Measurements from ENCODE around the gene AP1M1.

Gene AP1M1

DNA sequence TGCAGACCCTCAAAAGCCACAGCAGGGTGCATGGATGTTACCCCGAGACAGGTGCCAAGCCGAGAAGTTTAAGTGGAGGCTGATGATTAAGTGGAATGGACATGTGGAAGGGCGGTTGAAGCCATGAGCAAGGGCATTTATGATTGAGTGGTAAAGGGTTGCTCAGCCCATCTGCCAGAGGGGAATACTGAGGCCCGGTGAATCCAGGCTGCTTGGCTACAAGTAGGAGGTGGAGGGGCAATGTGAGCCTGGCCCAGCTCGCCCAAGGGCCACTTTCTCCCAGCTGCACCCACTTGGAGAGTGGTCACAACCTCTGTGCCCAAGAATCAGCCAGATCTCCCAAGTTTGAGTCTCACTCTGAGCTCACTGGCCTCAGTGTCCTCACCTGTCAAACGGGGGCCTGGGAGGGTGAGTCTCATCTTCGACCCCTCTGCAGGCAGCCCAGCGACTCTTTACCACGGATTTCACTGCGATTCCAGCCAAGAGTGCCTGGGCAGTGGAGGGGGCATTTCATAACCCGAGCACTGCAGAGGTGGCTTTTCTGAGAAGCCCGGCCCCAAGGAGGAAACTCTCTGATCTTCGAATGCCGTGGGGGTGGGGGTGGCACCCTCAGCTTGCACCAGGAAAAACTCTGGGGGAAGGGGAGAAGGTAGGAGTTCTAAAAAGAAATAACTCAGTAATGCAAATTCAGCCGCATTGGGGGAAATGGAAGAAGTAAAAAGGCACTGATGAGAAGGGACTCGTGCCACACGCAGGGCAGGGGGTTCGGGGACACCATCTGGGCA lies 64.1 kb downstream of the AP1M1 start:
- H3K4me1 ChIP-seq (ENCODE audit: insufficient read depth, low read length): no peaks in the 10 kb centered on the region; the same call in 1 of the 2 replicates
- no peak overlapping the region for H3K27ac ChIP-seq (ENCODE audit: low read length)
- no peak overlapping the region for H3K9ac ChIP-seq (ENCODE audit: low read depth, low read length)
- H3K27me3 ChIP-seq (ENCODE audit: insufficient read depth, low read length): no peaks in the 10 kb centered on the region
- H3K4me3 ChIP-seq (ENCODE audit: low read length): no peak overlapping the region
- no peaks in the 10 kb centered on the region for H3K9me3 ChIP-seq (ENCODE audit: insufficient read depth, low read depth, low read length)
- H3K36me3 ChIP-seq (ENCODE audit: insufficient read depth, low read depth, low read length): no peaks in the 10 kb centered on the region

DNA sequence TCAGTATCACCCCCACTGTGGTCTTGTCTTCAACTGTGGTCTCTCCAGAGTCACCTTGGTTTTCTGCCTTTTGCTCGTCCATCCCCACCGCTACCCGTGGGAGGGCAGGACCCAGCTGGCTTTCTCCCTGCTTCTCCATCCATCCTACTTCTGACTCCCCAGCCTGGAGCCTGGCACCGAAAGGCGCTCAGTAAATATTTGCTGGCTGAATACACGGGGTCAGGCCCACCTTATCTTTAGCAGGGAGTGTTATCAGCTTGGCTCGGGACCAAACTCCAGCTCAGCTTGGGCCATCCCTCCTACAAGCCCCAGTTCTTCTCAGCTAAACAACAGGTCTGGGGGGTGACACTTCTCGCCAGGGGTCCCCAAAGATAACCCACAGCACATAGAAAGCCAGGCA lies 64.9 kb downstream of the AP1M1 start:
- H3K27ac ChIP-seq (ENCODE audit: low read length): no peak overlapping the region

DNA sequence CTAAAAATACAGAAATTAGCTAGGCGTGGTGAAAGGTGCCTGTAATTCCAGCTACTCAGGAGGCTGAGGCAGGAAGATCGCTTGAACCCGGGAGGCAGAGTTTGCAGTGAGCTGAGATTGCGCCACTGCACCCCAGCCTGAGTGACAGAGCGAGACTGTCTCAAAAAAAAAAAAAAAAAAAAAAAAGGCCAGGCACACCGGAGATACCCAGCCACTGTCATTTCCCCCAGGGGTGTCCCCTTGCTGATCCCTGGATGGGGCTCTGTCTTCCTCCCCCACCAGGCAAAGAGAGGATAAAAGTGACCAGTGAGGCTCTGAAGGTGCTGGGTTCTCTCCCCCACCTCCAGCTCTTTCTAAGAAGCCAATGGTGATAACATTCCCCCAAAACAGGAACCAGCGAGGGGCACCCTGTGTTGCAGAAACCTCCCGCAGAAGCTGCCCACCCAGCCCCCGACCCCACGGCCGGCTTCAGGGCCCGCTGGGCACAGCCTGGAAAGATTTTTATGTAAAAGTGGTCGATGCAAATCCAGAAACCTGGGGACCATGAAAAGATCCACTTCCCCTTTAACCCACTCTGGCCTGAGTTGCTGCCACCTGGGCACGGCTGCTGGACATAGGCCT lies 65.5 kb downstream of the AP1M1 start:
- Histone ChIP-seq H3K27ac (ENCODE audit: low read length) (no peak overlapping the region), H3K9me3 (ENCODE audit: insufficient read depth, low read depth, low read length) (no peaks in the 10 kb centered on the region), H3K9ac (ENCODE audit: low read depth, low read length) (no peak overlapping the region), H3K4me3 (ENCODE audit: low read length) (no peak overlapping the region), H3K4me1 (ENCODE audit: insufficient read depth, low read length) (no peaks in the 10 kb centered on the region; the same call in 1 of the 2 replicates), H3K36me3 (ENCODE audit: insufficient read depth, low read depth, low read length) (no peaks in the 10 kb centered on the region), H3K27me3 (ENCODE audit: insufficient read depth, low read length) (no peaks in the 10 kb centered on the region)

More for the DNA sequence above, 64.9 kb downstream of the AP1M1 start:
- Histone ChIP-seq H3K9me3 (ENCODE audit: insufficient read depth, low read depth, low read length) (no peaks in the 10 kb centered on the region), H3K4me1 (ENCODE audit: insufficient read depth, low read length) (no peaks in the 10 kb centered on the region; the same call in 1 of the 2 replicates), H3K9ac (ENCODE audit: low read depth, low read length) (no peak overlapping the region), H3K27me3 (ENCODE audit: insufficient read depth, low read length) (no peaks in the 10 kb centered on the region), H3K36me3 (ENCODE audit: insufficient read depth, low read depth, low read length) (no peaks in the 10 kb centered on the region), H3K4me3 (ENCODE audit: low read length) (no peak overlapping the region)

DNA sequence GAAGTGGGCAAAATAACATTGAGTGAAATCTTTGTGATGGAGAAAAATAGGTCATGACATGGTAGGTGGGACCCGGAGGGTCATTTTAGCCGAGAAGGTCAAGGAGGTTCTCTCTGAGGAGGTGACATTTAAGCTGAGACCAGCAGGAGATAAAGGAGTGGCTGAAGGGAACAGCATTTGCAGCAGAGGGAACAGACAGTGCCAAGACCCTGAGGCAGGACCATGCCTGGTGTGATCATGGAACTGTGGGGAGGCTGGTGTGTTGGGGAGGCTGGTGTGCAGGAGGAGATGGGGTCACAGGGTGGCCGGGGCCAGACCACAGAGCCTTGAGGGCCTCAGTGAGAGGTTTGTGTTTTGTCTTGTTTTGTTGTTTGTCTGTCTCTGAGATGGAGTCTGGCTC lies 67.5 kb downstream of the AP1M1 start:
- Histone ChIP-seq H3K4me1 (ENCODE audit: insufficient read depth, low read length) (no peaks in the 10 kb centered on the region; the same call in 1 of the 2 replicates), H3K4me3 (ENCODE audit: low read length) (no peak overlapping the region), H3K9ac (ENCODE audit: low read depth, low read length) (no peak overlapping the region), H3K27ac (ENCODE audit: low read length) (no peak overlapping the region), H3K27me3 (ENCODE audit: insufficient read depth, low read length) (no peaks in the 10 kb centered on the region), H3K9me3 (ENCODE audit: insufficient read depth, low read depth, low read length) (no peaks in the 10 kb centered on the region), H3K36me3 (ENCODE audit: insufficient read depth, low read depth, low read length) (no peaks in the 10 kb centered on the region)

DNA sequence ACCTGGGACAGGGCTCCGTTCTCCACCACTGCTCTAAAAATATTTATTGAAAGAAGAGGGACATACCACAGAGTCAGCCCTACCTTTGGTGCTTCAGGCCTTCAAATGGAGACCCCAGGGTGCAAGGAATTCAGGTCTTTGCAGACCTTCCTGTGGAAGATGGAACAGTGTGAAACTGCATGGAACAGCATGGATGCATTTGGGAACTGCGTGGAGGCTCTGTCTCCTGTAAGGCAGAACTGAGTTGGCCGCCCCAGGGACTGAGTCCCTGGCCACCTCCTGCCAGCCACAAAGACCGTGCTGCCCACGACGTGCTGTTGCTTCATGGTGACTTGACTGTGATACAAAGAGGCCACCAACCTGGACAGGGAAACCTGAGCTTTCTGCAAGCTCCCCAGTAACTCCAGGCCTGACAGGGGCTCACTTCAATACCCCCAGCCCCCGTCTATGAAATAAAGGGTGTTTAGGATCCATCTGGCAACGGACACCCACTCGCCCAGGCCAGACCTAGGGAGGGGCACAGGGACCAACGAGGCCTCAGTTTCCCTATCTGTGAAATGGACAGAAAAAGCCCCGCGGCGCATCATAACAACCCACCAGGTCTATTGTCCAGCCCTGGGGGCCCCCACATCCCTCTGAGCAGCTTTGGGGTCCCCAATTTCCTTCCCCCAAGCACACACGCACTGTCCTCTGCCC lies 68.3 kb downstream of the AP1M1 start:
- no peaks in the 10 kb centered on the region for H3K27me3 ChIP-seq (ENCODE audit: insufficient read depth, low read length)
- no peak overlapping the region for H3K4me3 ChIP-seq (ENCODE audit: low read length)
- H3K9ac ChIP-seq (ENCODE audit: low read depth, low read length): no peak overlapping the region
- H3K27ac ChIP-seq (ENCODE audit: low read length): no peak overlapping the region
- H3K36me3 ChIP-seq (ENCODE audit: insufficient read depth, low read depth, low read length): no peaks in the 10 kb centered on the region
- H3K4me1 ChIP-seq (ENCODE audit: insufficient read depth, low read length): no peaks in the 10 kb centered on the region; the same call in 1 of the 2 replicates
- H3K9me3 ChIP-seq (ENCODE audit: insufficient read depth, low read depth, low read length): no peaks in the 10 kb centered on the region

DNA sequence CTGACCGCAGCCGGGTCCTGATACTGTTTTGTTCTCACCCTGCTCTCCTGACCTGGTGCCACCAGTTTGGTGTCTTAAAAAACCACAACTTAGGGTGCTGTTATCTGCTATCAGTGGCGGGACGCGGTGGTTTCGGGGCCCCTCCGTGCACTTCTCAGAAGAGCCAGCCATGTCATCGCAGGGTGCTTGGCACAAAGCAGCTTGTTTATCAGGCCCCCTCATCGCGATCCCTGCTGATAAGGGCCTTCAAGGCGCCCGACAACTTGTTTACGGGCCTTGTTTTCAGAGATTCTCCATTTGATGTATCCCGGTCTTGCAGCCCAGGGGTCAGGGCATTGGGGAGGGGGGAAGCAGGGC lies 68.9 kb downstream of the AP1M1 start:
- Histone ChIP-seq H3K9me3 (ENCODE audit: insufficient read depth, low read depth, low read length) (no peaks in the 10 kb centered on the region), H3K4me3 (ENCODE audit: low read length) (no peak overlapping the region), H3K4me1 (ENCODE audit: insufficient read depth, low read length) (no peaks in the 10 kb centered on the region; the same call in 1 of the 2 replicates), H3K36me3 (ENCODE audit: insufficient read depth, low read depth, low read length) (no peaks in the 10 kb centered on the region), H3K9ac (ENCODE audit: low read depth, low read length) (no peak overlapping the region), H3K27ac (ENCODE audit: low read length) (no peak overlapping the region), H3K27me3 (ENCODE audit: insufficient read depth, low read length) (no peaks in the 10 kb centered on the region)

DNA sequence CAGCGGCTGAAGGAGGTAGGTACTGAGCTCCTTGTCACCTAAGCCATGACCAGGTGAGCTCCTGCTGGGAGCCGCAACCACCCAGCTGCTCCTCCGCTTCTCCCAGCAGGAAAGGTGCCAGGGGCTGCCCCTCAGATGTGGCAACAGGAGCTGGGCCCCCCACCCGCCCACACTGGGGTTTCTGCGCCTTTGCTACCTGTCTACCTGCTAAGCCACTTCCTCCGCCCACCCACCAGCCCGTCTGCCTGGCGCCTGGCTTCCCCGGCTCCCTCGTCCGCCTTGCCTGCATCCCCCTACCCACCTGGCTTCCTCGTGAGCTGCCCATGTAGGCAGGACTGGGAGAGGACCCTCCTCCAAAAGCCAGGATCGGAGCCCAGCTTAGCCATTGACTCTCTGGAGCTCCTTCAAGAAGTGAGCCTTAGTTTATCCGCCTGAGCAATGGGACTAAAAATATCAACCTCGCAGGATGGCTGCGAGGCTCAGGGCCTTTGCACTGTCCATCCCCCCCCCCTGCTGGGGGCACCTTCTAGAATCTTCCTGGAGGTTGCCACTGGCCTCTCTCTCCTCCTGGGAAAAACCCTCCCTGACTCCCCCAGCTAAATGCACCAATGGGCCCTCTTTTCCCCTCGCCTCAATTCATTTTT lies 71.1 kb downstream of the AP1M1 start:
- no peaks in the 10 kb centered on the region for H3K27me3 ChIP-seq (ENCODE audit: insufficient read depth, low read length)
- H3K27ac ChIP-seq (ENCODE audit: low read length): no peak overlapping the region
- no peaks in the 10 kb centered on the region for H3K9me3 ChIP-seq (ENCODE audit: insufficient read depth, low read depth, low read length)
- H3K4me1 ChIP-seq (ENCODE audit: insufficient read depth, low read length): no peaks in the 10 kb centered on the region
- H3K4me3 ChIP-seq (ENCODE audit: low read length): no peak overlapping the region
- no peaks in the 10 kb centered on the region for H3K36me3 ChIP-seq (ENCODE audit: insufficient read depth, low read depth, low read length)
- no peak overlapping the region for H3K9ac ChIP-seq (ENCODE audit: low read depth, low read length)

DNA sequence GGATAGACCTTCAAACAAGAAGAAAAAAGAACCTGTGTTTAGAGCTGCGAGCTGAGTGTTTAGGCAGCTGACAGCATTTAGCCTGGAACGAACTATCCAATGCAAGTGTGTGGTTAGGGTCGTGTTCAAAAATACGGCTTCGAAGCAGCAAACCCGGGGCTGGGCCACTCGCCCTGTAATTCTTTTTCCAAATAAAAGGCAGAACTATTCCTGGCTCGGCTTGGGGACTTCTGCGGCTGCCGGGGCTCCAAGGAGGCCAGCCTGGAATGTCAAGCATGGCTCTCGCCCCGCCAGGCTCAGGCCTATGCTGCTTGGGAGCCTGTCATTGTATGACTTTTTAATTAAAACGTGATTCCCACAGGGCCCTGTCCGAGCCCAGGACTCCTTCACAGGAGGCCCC lies 75.2 kb downstream of the AP1M1 start:
- Histone ChIP-seq H3K27me3 (ENCODE audit: insufficient read depth, low read length) (no peaks in the 10 kb centered on the region), H3K4me1 (ENCODE audit: insufficient read depth, low read length) (no peaks in the 10 kb centered on the region), H3K9ac (ENCODE audit: low read depth, low read length) (no peak overlapping the region), H3K9me3 (ENCODE audit: insufficient read depth, low read depth, low read length) (no peaks in the 10 kb centered on the region), H3K4me3 (ENCODE audit: low read length) (no peak overlapping the region), H3K36me3 (ENCODE audit: insufficient read depth, low read depth, low read length) (no peaks in the 10 kb centered on the region), H3K27ac (ENCODE audit: low read length) (no peak overlapping the region)

DNA sequence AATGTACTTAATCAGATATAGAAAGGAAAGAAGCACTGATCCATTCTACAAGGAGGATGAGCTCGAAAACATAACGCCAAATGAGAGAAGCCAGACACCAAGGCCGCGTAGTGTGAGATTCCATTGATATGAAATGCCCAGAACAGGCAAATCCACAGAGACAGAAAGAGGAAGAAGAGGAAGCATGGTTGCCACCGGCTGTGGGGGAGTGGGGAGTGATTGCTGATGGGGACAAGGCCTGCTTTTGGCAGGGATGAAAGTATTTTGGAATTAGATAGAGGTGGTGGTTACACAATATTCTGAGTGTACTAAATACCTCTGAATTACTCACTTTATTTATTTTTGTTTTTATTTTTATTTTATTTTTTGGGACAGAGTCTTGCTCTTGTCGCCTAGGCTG lies 76.7 kb downstream of the AP1M1 start:
- Histone ChIP-seq H3K9me3 (ENCODE audit: insufficient read depth, low read depth, low read length) (no peaks in the 10 kb centered on the region), H3K4me1 (ENCODE audit: insufficient read depth, low read length) (no peaks in the 10 kb centered on the region), H3K4me3 (ENCODE audit: low read length) (no peak overlapping the region), H3K27me3 (ENCODE audit: insufficient read depth, low read length) (no peaks in the 10 kb centered on the region), H3K27ac (ENCODE audit: low read length) (no peak overlapping the region), H3K36me3 (ENCODE audit: insufficient read depth, low read depth, low read length) (no peaks in the 10 kb centered on the region), H3K9ac (ENCODE audit: low read depth, low read length) (no peak overlapping the region)

DNA sequence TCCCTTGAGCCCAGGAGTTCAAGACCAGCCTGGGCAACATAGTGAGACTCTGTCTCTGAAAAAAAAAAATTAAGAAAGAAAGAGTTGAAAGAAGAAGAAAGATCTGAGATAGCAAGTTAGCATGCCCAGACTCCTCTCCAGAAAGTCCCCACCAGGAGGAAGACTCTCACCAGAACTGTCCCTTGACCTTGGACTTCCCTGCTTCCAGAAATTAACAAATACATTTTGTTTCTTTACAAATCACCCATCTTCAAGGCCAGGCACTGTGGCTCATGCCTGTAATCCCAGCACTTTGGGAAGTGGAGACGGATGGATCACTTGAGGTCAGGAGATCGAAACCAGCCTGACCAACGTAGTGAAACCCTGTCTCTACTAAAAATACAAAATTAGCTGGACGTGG lies 82.6 kb downstream of the AP1M1 start:
- Histone ChIP-seq H3K9ac (ENCODE audit: low read depth, low read length) (no peak overlapping the region; the same call in 1 of the 2 replicates), H3K36me3 (ENCODE audit: insufficient read depth, low read depth, low read length) (no peaks in the 10 kb centered on the region), H3K9me3 (ENCODE audit: insufficient read depth, low read depth, low read length) (no peaks in the 10 kb centered on the region), H3K4me3 (ENCODE audit: low read length) (no peak overlapping the region), H3K4me1 (ENCODE audit: insufficient read depth, low read length) (no peaks in the 10 kb centered on the region), H3K27me3 (ENCODE audit: insufficient read depth, low read length) (no peaks in the 10 kb centered on the region), H3K27ac (ENCODE audit: low read length) (no peak overlapping the region)

DNA sequence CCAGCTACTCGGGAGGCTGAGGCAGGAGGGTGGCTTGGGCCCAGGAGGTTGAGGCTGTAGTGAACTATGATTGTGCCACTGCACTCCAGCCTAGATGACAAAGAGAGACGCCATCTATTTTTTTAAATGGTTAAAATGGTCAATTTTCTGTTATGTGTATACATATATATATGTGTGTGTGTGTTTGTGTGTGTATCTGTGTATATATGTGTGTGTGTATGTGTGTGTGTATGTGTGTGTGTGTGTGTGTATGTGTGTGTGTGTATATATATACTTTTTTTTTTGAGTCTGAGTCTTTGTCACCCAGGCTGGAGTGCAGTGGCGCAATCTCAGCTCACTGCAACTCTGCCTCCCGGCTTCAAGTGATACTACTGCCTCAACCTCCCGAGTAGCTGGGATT lies 84.0 kb downstream of the AP1M1 start:
- Histone ChIP-seq H3K36me3 (ENCODE audit: insufficient read depth, low read depth, low read length) (no peaks in the 10 kb centered on the region), H3K27me3 (ENCODE audit: insufficient read depth, low read length) (no peaks in the 10 kb centered on the region), H3K9ac (ENCODE audit: low read depth, low read length) (no peak overlapping the region), H3K4me1 (ENCODE audit: insufficient read depth, low read length) (no peaks in the 10 kb centered on the region), H3K27ac (ENCODE audit: low read length) (no peak overlapping the region), H3K4me3 (ENCODE audit: low read length) (no peak overlapping the region), H3K9me3 (ENCODE audit: insufficient read depth, low read depth, low read length) (no peaks in the 10 kb centered on the region)

All from iPS-20b (cell line).